Erythroblast (primary cell): ENCODE measurements around the gene ADAM11.
"Not testable (repeated sequence)": the region's sequence is repeated elsewhere in the genome, so short reads cannot be mapped to it uniquely, and the experiment has no call there.

ENCODE experiments used
- DNase-seq, 2 experiments: peaks; one replicate each; lab custom pipeline; 2025; lab: John Stamatoyannopoulos, UW
- GATA1 ChIP-seq: IDR thresholded peaks from 2 replicates; pipeline ENCODE4 v1.6.1; 2011; ENCODE audit warnings: low read depth, mild to moderate bottlenecking, control low read depth, low read length, moderate library complexity
- POLR2A ChIP-seq: IDR thresholded peaks from 2 replicates; pipeline ENCODE4 v1.6.1; 2011; ENCODE audit warnings: mild to moderate bottlenecking, low read length

ADAM11 gene

GRCh38 chr17:44751331-44751730, 7.5 kb upstream of the ADAM11 start:
- no peak for DNase-seq
- no peak for TF ChIP-seq POLR2A

DNA sequence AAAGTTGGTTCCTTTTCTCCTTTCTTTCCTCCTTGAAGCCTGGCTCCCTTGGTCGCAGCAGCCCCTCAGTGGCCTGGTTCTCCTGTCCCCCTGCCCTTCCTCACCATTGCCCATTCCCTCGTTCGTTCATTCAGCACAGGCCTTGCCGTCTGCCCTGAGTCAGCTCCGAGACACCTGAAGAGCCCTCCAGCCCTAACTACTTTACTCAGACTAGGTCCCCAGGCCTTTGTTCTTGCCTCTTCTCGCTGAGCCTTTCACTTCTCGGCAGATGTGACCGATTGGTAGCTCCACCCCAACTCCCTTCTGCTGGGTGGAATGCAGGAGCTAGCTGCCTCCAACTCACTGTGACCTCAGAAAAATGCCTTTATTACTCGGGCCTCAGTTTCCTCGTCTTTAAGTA, 7.0 kb upstream of the ADAM11 start:
- DNase-seq = no peak
- TF ChIP-seq GATA1 (no peak), POLR2A (no peak)

- TF ChIP-seq GATA1 (no peak), POLR2A (no peak)
- no peak for DNase-seq
Measured at GRCh38 chr17:44752953-44753861, 5.6 kb upstream of the ADAM11 start.

DNA sequence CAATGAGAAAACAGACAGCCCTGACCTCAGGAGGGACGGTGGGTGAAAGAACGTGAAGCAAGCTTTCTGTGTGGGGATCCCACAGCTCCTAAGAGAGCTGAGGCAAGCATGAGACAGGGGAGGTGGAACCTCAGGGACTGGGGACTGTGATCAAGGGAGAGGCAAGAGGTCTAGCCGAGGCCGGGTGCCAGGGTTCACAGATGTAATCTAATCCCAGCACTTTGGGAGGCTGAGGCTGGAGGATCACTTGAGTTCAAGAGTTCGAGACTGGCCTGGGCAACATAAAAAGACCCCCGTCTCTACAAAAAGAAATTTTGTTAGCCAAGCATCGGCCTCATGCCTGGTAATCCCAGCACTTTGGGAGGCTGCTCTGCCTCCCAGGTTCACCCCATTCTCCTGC, 4.5 kb upstream of the ADAM11 start:
- TF ChIP-seq GATA1 = no peak
- TF ChIP-seq POLR2A = no peak
- no peak for DNase-seq

GRCh38 chr17:44755180-44755579, 3.6 kb upstream of the ADAM11 start:
- not testable (repeated sequence) for DNase-seq

DNA sequence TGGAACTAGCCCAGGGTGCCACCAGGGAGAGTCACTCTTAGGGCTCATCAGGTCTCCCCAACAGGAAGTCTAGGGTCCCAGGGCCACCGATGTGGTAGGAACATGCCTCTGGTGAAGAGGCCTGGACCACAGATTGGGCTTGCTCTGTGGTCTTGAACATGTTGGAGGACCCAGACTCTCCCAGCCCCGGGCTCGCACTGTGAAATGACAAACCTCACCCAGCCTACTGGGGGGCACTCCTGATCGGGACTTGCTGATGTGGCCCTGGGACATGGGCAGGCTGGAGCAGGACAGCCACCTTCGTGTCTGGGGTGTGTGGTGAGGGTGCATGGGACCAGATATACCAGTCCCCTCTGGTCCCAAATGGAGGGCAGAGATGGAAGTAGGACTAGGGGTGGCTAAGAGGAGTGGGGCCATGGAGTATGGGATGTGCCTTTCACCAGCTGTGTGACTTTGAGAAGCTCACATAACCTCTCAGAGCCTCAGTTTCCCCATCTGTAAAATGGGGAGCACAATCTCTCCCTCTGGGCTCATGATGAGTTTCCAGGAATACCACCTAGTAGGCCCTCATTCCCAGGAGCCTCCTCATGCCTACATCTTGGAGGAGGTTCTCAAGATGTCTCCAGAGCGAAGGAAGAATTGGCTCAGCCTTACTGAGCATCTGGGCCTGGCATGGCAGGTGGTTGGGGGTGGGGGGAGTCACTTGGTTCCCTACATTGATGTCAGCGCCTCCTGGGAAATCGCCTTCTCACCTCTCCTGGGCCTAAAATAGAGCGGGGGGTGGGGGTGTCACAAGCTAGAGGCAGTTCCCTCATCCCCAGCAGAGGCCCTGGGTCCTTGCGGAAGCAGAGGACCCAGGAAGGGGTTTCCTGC, 1.5 kb upstream of the ADAM11 start:
- TF ChIP-seq POLR2A (no peak), GATA1 (no peak)
- peak in 1 of 2 experiments; percentile 13 for DNase-seq

- no peak for DNase-seq
- TF ChIP-seq POLR2A (no peak), GATA1 (no peak)
Measured at GRCh38 chr17:44757918-44758413, 822 bp upstream of the ADAM11 start.

GRCh38 chr17:44759086-44759915, 513 bp downstream of the ADAM11 start:
- TF ChIP-seq POLR2A (no peak), GATA1 (no peak)
- no peak for DNase-seq

GRCh38 chr17:44759916-44760243, 1.1 kb downstream of the ADAM11 start:
- no peak for TF ChIP-seq GATA1
- TF ChIP-seq POLR2A = no peak
- DNase-seq = no peak

DNA sequence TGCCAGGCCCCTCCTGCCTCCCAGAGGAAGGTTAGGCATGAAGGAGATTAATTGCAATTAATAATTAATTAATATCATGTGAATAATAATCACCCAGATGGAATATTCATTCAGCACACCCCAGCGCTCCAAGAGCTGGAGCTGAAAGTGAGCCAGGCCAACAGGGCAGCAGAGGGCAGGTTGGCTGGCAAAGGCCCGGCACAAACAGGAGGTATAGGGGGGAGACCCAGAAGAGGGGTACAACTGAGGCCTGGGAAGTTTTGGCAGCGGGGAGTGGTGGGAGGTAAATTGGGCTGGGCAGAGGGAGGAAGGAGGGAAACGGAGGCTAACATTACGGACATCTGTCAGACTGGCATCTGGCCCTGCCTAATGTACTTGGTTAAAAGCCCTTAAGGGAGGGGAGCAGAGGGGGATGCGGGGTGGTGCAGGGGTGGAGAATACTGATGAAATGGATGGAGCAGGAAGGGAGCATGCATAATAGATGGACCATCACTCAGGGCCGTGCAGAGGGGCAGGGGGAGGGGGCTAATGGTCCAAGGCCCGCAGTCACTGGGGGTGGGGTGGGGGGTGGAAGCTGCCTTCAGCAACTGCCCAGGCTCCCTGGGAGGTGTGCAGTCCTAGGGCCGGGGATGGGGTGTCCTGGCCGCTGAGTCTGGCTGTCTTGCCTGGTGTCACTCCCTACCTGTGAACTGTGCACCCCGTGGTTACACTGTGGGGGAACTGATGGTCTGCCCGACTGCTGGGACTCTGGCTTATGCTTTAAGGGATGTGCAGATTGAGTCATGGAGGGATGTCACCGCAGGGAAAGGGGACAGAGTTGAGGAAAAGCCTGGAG, 1.9 kb downstream of the ADAM11 start:
- DNase-seq = no peak
- TF ChIP-seq GATA1 = no peak
- TF ChIP-seq POLR2A = no peak

DNA sequence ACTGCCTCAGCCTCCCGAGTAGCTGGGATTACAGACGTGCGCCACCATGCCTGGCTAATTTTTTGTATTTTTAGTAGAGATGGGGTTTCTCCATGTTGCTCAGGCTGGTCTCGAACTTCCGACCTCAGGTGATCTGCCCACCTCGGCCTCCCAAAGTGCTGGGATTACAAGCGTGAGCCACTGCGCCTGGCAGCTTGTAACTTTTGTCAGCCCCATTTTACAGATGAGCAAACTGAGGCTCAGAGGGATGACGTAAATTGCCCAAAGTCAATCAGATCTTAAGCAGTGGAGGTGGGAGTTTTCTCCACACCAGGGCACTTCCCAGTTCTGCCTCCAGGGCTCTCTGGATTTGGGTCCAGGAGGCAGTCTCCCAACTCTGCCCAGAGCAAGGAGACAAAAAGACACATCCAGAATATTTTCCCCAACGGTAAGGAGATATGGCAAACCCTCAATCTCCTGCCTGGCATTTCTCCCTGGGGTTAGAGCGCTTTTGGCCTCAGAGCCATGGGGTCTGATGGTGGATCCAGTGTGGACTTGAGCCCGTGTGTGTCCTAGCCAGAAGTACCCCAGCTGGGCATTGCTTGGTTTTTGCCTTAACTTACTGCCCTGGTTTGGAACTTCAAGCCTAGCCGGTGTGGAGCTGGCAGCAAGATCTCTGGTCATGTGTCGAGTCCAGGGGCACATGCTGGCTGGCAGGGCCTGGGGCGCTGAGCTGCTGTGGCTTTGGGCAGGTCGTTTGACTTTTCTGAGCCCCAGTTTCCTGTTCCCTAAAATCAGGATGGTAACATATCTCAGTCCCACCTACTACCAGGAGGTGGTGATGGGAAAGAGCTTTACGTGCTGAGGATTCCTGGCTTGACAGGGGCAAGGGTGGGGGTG, 3.4 kb downstream of the ADAM11 start:
- TF ChIP-seq POLR2A (no peak), GATA1 (no peak)
- DNase-seq = no peak

GRCh38 chr17:44763170-44763569, 4.4 kb downstream of the ADAM11 start:
- DNase-seq = no peak
- no peak for TF ChIP-seq POLR2A
- TF ChIP-seq GATA1 = no peak
